Parathyroid adenoma (tissue), 2 donors: ENCODE measurements around the gene AGAP1.

Experiments used
- H2AFZ ChIP-seq: fragments of 300-600 bp; sonication (generic); one replicate; pipeline ENCODE4 v1.7.0; 2017; ENCODE audit warnings: antibody characterized with exemption, mild to moderate bottlenecking
- H3K27ac ChIP-seq: fragments of 300-600 bp; sonication (generic); one replicate; pipeline ENCODE4 v1.7.0; 2017
- H3K27me3 ChIP-seq: fragments of 300-600 bp; sonication (generic); one replicate; pipeline ENCODE4 v1.7.0; 2017; ENCODE audit warnings: low read length; ENCODE audit not compliant: control insufficient read depth, insufficient read depth
- H3K36me3 ChIP-seq: fragments of 300-600 bp; sonication (generic); one replicate; pipeline ENCODE4 v1.7.0; 2017; ENCODE audit warnings: low read length; ENCODE audit not compliant: control insufficient read depth, insufficient read depth
- H3K4me1 ChIP-seq: fragments of 300-600 bp; sonication (generic); one replicate; pipeline ENCODE4 v1.7.0; 2017; ENCODE audit warnings: control low read depth
- H3K4me2 ChIP-seq: fragments of 300-600 bp; sonication (generic); one replicate; pipeline ENCODE4 v1.7.0; 2017; ENCODE audit warnings: low read length
- H3K4me3 ChIP-seq: fragments of 300-600 bp; sonication (generic); one replicate; pipeline ENCODE4 v1.7.0; 2017; ENCODE audit warnings: low read depth, low read length
- H3K79me2 ChIP-seq: fragments of 300-600 bp; sonication (generic); one replicate; pipeline ENCODE4 v1.7.0; 2017; ENCODE audit warnings: control low read depth
- H3K9ac ChIP-seq: fragments of 300-600 bp; sonication (generic); one replicate; pipeline ENCODE4 v1.7.0; 2017; ENCODE audit warnings: mild to moderate bottlenecking
- H3K9me3 ChIP-seq: fragments of 300-600 bp; sonication (generic); one replicate; pipeline ENCODE4 v1.7.0; 2017; ENCODE audit warnings: low read length; ENCODE audit not compliant: control insufficient read depth
- CTCF ChIP-seq: fragments of 300-600 bp; sonication (generic); IDR thresholded peaks from one replicate; pipeline ENCODE4 v1.7.0; 2017; ENCODE audit warnings: antibody characterized with exemption, mild to moderate bottlenecking
- donor health status: primary hyperparathyroidism.

The AGAP1 gene

GRCh38 chr2:236016496-236016895, 522.7 kb downstream of the AGAP1 start:
- H3K9me3 ChIP-seq = no peaks in the 10 kb centered on the region
- H3K4me2 ChIP-seq = no peak overlapping the region
- H3K27me3 ChIP-seq = no peaks in the 10 kb centered on the region
- no peak overlapping the region for H3K9ac ChIP-seq
- H3K4me3 ChIP-seq = no peak overlapping the region
- H3K27ac ChIP-seq = no peak overlapping the region
- no peaks in the 10 kb centered on the region for H3K36me3 ChIP-seq
- H2AFZ ChIP-seq = no peak overlapping the region
- H3K79me2 ChIP-seq = no peaks in the 10 kb centered on the region
- TF ChIP-seq CTCF = no peak
- no peaks in the 10 kb centered on the region for H3K4me1 ChIP-seq

- no peaks in the 10 kb centered on the region for H3K27me3 ChIP-seq
- H3K27ac ChIP-seq = no peak overlapping the region
- H2AFZ ChIP-seq = no peak overlapping the region
- H3K4me3 ChIP-seq = no peak overlapping the region
- H3K9ac ChIP-seq = no peak overlapping the region
- H3K36me3 ChIP-seq = no peaks in the 10 kb centered on the region
- H3K4me1 ChIP-seq = no peaks in the 10 kb centered on the region
- no peaks in the 10 kb centered on the region for H3K9me3 ChIP-seq
- no peak overlapping the region for H3K4me2 ChIP-seq
- H3K79me2 ChIP-seq = no peaks in the 10 kb centered on the region
- no peak for TF ChIP-seq CTCF
These were observed 523.6 kb downstream of the AGAP1 start for GRCh38 chr2:236017446-236017845.

DNA sequence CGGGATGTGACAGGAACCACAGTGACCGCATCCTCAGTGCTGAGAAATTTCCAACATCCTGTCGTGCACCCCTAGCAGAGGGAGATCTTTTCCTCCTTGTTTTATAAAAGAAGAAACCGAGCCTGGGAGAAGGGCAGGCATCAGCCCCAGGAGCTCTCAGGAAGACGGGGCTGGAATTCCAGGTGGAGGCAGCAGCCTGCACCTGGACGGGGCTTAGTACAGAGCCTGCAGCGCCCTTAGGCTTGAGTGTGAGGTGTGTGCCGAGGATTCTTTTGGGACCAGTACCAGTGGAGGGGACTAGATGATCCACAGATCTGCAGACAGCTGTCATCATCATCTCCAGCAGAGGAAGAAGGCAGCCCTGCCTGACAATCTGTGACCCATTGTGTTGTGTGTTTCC, 525.6 kb downstream of the AGAP1 start:
- no peak for TF ChIP-seq CTCF

DNA sequence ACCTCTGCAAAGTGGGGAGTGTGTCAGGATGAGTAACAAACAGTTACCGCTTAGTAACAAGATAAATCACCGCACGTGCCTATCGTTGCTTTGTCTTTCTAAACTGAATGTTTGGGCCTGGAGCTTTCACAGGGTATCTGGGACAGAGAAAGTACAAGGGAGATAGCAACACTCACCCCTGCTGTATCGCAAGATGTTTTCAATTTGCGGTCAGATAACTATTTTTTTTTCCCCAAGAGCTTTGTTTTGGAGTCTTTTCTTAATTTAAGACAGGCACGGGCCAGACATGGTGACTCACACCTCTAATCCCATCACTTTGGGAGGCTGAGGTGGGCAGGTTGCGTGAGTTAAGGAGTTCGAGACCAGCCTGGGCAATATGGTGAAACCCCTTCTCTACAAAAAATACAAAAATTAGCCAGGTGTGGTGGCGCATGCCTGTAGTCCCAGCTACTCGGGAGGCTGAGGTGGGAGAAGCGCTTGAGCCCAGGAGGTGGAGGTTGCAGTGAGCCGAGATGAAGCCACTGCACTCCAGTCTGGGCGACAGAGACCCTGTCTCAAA, 527.7 kb downstream of the AGAP1 start:
- no peak for TF ChIP-seq CTCF
- Histone ChIP-seq H2AFZ (no peak overlapping the region), H3K4me3 (no peak overlapping the region), H3K36me3 (no peaks in the 10 kb centered on the region), H3K9me3 (no peaks in the 10 kb centered on the region), H3K4me1 (no peaks in the 10 kb centered on the region), H3K27ac (no peak overlapping the region), H3K79me2 (no peaks in the 10 kb centered on the region), H3K4me2 (no peak overlapping the region), H3K9ac (no peak overlapping the region), H3K27me3 (no peaks in the 10 kb centered on the region)

More for the DNA sequence above, 525.6 kb downstream of the AGAP1 start:
- H3K27ac ChIP-seq = no peak overlapping the region
- no peak overlapping the region for H3K9ac ChIP-seq
- H2AFZ ChIP-seq = no peak overlapping the region
- no peaks in the 10 kb centered on the region for H3K27me3 ChIP-seq
- no peak overlapping the region for H3K4me2 ChIP-seq
- H3K4me1 ChIP-seq = no peaks in the 10 kb centered on the region
- no peaks in the 10 kb centered on the region for H3K9me3 ChIP-seq
- H3K79me2 ChIP-seq = no peaks in the 10 kb centered on the region
- H3K36me3 ChIP-seq = no peaks in the 10 kb centered on the region
- H3K4me3 ChIP-seq = no peak overlapping the region

DNA sequence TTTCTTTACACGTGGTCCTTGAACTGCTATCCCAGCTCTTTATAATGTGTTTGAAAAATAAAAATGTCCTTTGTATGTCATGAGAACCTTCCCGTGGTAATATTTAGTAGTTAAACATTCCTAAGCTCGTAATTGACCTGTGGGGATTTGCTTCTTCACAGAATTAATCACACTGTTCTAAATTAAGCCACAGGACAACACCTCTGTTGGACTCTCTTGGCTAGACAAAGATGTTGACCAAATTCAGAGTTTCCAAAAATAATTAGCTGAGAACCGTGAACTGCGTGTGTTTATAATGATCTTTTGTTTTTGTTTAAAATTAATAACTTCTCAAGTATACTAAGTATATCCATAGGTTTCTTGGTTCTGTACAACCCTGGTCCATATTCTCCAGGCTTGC, 528.3 kb downstream of the AGAP1 start:
- Histone ChIP-seq H3K27ac (no peak overlapping the region), H3K9me3 (no peaks in the 10 kb centered on the region), H3K4me1 (no peaks in the 10 kb centered on the region), H3K27me3 (no peaks in the 10 kb centered on the region), H2AFZ (no peak overlapping the region), H3K9ac (no peak overlapping the region), H3K4me3 (no peak overlapping the region), H3K4me2 (no peak overlapping the region), H3K79me2 (no peaks in the 10 kb centered on the region), H3K36me3 (no peaks in the 10 kb centered on the region)
- TF ChIP-seq CTCF = no peak
